ENCODE data around the gene FKBP10. TPM values are rescaled to one million over a fixed set of nuclear protein-coding genes. Genes with fewer than 3 reads are reported as not detected.

The FKBP10 gene
- total RNA-seq, 1 donor from 2014 or later: 154 TPM

DNA sequence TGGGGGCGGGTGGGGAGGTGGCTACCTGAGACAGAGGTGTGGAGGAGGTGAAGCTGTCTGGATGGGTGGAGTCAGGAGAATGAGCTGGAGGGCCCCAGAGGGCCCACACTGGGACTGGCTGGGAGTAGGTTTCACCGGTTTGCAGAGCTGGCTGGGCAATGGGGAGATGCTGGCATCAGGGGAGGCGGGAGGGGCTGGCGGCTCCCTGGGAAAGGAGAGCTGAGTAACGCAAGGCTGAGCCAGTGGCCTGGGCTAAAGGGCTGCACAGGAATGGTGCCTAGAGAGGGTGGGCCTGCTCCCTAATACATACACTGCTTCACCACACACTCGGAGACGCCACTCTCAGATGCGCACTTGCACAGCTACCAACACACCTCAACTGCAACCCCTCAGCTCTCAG is 13.4 kb upstream of the FKBP10 start:
- Mint-ChIP-seq H3K4me1 (ENCODE audit: low read depth) (peaks cover 11% of the 10 kb centered on the region), H3K9me3 (ENCODE audit: low read depth) (no peaks in the 10 kb centered on the region), H3K27ac (no peak overlapping the region), H3K36me3 (ENCODE audit: insufficient read depth) (peaks cover 2% of the 10 kb centered on the region), H3K4me3 (ENCODE audit: low read depth) (no peak overlapping the region), H3K27me3 (no peaks in the 10 kb centered on the region)
- TF ChIP-seq, protein P1, sequence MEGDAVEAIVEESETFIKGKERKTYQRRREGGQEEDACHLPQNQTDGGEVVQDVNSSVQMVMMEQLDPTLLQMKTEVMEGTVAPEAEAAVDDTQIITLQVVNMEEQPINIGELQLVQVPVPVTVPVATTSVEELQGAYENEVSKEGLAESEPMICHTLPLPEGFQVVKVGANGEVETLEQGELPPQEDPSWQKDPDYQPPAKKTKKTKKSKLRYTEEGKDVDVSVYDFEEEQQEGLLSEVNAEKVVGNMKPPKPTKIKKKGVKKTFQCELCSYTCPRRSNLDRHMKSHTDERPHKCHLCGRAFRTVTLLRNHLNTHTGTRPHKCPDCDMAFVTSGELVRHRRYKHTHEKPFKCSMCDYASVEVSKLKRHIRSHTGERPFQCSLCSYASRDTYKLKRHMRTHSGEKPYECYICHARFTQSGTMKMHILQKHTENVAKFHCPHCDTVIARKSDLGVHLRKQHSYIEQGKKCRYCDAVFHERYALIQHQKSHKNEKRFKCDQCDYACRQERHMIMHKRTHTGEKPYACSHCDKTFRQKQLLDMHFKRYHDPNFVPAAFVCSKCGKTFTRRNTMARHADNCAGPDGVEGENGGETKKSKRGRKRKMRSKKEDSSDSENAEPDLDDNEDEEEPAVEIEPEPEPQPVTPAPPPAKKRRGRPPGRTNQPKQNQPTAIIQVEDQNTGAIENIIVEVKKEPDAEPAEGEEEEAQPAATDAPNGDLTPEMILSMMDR (IDR thresholded peaks at IDR 0.05; ENCODE audit: unreplicated experiment): no peak
- DNase-seq (ENCODE audit: low spot score, unreplicated experiment): no peak

DNA sequence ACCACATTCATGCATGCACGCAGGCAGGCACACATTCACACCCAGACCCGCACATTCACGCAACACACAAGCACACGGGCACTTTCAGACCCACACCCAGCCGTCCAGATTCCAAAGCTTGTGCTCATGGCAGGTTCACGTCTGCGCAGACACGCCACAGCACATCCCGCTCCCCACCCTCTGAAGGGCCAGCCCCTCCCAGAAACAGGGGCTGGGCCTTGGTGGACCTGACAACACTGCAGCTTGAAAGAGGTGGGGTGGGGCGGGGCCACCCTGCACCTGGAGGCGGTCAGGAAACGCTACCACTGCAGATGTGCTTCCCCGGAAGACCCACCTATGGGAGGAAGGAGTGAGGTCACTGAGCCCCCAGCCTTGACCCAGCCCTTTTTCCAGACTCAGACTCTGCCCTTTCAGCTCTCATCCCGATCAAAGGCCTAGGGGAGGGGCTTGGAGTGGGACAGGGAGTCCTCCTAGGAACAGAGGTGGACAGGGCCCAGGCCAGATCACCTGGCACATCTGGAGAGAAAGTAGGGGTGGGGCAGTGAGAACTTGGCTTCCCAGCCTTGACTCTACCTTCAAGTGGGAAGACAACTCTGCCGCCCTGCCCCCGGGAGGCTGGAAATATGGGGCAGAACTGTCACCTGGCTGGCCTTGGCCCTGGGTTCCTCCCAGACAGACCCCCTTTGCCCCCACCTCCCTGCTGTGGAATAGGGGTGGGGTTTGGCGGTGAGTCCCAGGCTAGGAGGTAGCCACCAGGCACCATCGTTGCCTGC is 12.0 kb upstream of the FKBP10 start:
- peak overlapping the region; percentile 92 for H3K27ac Mint-ChIP-seq
- H3K36me3 Mint-ChIP-seq (ENCODE audit: insufficient read depth): peaks cover 3% of the 10 kb centered on the region
- H3K27me3 Mint-ChIP-seq: no peaks in the 10 kb centered on the region
- peaks cover 10% of the 10 kb centered on the region for H3K4me1 Mint-ChIP-seq (ENCODE audit: low read depth)
- no peak overlapping the region for H3K4me3 Mint-ChIP-seq (ENCODE audit: low read depth)
- peak; percentile 47 for DNase-seq (ENCODE audit: low spot score, unreplicated experiment)
- H3K9me3 Mint-ChIP-seq (ENCODE audit: low read depth): no peaks in the 10 kb centered on the region
- TF ChIP-seq, protein P1 (IDR thresholded peaks at IDR 0.05; ENCODE audit: unreplicated experiment): no peak

DNA sequence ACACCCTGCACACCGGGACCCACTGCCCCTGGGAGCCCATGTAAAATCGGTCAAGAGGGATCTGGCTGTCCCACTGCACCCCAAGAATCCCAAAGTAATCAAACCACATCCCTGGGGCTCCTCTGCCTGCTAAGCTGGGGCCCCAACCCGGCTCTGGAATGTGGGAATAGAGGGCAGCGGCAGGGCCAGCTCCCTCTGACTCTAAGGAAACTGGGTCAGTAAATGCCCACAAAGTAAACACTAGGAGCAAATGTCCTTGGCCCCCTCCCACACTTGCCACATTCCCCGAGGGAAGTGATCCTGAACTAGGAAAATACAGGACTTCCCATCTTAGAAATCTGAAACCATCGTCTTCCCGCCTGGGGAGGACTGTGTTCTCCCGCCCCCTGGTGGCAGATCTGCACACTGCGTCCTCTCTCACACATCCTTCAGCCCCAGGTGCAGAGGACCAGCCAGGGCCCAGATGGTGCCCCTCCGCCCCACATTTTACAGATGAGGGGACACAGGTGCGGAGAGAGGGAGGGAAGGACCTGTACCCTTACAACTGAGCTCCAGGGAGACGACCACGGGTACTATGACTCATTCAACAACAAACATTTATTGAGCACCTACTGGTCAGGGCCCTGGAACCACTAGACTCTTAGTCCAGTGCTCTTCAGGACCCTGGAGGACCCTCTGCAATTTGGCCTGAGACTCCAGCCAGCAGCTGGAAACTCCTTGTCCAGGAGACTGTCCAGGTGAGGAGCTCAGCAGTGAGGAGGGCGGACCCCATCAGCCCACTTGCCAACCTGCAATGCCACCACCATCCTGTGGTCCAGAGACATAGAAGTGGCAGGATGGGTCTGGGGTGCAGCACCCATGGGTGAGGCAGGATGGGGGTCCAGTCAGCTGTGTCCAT is 11.2 kb upstream of the FKBP10 start:
- Mint-ChIP-seq H3K27me3 (no peaks in the 10 kb centered on the region), H3K27ac (peak overlapping the region; percentile 83), H3K9me3 (ENCODE audit: low read depth) (no peaks in the 10 kb centered on the region), H3K36me3 (ENCODE audit: insufficient read depth) (peaks cover 3% of the 10 kb centered on the region), H3K4me1 (ENCODE audit: low read depth) (peaks cover 10% of the 10 kb centered on the region), H3K4me3 (ENCODE audit: low read depth) (peak overlapping the region; percentile 17)
- DNase-seq (ENCODE audit: low spot score, unreplicated experiment): peak; percentile 78
- TF ChIP-seq, protein P1 (IDR thresholded peaks at IDR 0.05; ENCODE audit: unreplicated experiment): peak; percentile 97

DNA sequence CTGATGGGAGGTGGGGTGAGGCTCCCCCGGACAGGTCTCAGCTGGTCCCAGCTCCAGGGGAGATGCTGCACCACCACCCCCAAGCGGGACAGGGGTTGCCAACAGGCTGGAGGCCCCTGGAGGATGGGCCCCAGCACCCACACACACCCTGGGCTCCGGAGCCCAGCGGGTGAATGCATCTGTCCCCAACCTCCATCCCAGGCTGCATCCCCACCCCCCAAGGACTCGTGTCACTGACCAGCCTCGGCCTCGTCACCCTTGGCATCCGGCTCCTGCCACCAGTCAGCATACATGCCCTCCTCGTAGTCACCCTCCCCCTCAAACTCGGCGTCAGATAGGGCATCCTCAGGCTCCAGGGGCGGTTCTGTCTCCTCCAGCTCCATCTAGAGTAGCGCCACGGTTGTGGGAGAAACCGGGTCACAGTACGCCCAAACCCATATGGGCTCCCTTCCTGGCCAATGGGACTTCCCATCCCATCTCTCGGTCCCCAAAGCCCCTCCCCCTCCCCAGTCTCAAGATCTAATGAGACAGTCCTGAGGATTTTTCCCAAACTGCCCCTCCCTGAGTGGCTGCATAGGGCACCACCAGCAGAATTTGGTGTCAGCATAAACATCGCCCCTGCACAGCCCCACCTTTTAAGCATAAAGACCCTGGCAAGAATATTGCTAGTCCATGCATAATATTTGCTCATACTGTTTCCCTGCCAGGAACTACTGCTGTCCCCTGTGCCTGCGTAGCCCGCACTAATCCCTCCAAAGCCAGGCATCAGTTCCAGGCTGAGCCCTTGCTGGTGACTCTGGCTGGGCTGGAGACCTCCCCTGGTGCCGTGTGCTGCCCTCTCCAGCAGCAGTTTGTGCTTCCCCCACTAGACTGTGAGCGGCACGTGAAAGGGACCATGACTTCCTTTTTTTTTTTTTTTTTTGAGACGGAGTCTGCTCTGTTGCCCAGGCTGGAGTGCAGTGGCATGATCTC is 9.5 kb upstream of the FKBP10 start:
- Mint-ChIP-seq H3K27ac (no peak overlapping the region), H3K27me3 (no peaks in the 10 kb centered on the region), H3K9me3 (ENCODE audit: low read depth) (no peaks in the 10 kb centered on the region), H3K4me1 (ENCODE audit: low read depth) (peaks cover 10% of the 10 kb centered on the region), H3K36me3 (ENCODE audit: insufficient read depth) (peaks cover 3% of the 10 kb centered on the region), H3K4me3 (ENCODE audit: low read depth) (no peak overlapping the region)
- DNase-seq (ENCODE audit: low spot score, unreplicated experiment): no peak
- TF ChIP-seq, protein P1 (IDR thresholded peaks at IDR 0.05; ENCODE audit: unreplicated experiment): no peak
